ENCODE measurements around the gene SOWAHD.
"Not testable (repeated sequence)": the region's sequence is repeated elsewhere in the genome, so short reads cannot be mapped to it uniquely, and the experiment has no call there.

SOWAHD gene

DNA sequence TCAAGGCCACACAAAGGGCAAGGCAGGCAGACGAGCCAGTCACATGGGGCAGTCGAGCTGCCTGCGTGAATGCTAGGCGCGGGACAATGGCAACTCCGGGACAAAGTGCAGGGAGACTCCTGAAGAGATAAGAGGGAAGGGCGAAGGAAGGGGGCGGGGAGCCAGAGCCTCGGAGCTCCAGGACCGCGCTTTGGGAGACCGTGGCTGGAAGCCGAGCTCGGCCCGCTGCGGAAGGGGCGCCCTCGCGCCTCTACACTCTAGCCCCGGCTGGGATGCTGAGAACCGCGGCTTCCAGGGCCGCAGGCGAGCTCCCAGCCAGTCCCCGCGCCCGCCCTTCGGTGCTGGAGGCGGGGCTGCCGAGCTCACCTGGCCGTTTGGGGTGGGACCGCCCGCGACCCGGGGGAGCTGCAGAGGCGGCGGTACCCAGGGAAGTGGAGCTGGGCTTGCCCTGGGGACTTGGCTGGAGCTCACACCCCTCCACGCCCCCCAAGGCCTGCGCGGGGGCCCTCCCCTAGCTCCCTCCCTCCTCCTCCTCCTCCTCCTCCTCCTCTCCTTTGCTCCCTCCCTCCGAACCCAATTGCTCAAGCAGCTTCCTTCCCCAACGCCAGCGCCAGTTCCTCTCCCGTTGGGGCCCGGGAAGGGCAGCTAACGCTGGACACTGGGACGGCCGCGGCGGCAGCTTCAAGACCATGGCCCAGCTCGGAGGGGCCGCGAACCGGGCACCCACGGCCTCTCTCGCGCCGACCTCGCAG is at the start of gene SOWAHD:
Gene SOWAHD, plus strand, starts transcription at position 610 of the 752 bp plus-strand sequence. Its CDS starts 80 bp downstream, at position 690.
- peak; percentile 34 for DNase-seq

DNA sequence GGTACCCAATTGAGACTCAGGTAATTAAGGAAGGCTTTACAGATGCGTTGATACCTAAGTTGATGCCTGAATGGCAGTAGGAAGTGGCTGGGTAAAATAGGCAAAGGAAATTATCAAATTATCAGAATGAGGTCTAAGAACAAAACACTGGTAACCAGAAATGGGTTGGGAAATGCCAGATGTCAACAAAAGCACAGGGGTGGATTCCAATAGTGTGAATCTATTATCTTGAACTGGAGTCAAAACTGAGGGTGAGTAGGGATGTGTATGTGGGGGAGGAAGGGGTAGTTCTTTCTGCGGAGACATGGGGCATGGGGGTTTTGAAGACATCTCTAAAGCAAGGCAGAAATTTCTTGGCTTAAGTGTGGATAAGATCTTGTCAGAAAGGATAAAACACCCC is 49.5 kb upstream of the SOWAHD start:
- DNase-seq, result no peak

GRCh38 chrX:119709630-119710029 is 48.8 kb upstream of the SOWAHD start:
- no peak for DNase-seq

DNA sequence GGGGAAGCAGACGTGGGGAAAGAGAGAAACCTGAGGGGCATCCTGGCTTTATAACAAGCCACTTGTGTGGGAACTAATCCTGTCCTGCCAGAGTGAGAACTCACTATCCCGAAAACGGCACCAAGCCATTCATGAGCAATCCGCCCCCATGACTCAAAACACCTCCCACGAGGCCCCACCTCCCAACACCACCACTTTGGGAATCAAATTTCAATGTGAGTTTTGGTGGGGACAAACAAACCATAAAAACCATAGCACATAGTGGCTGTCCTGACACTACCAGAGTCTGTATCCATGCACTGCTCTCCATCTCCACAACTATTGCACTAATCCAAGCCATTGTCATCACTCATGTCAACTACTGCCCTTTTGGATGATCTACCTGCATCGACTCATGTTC is 36.9 kb upstream of the SOWAHD start:
- no peak for DNase-seq

DNA sequence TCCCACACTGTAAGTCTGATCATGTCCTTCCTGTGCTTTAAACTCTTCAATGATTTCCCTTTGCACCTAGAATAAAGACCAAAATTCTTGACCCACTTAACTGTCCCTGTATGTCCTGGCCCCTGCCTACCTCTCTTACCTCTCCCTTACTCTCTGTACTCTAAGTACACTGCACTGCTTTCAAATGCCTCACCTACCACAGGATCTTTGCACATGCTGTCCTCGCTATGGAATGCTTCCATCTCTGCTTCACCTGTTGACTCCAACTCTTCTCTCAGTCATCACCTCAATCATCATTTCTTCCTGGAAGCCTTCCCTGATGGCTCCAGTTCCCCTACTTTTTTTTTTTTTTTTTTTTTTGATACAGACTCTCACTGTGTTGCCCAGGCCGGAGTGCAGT is 36.5 kb upstream of the SOWAHD start:
- no peak for DNase-seq

GRCh38 chrX:119726900-119727555 is 31.4 kb upstream of the SOWAHD start:
- no peak for DNase-seq

GRCh38 chrX:119728487-119728886 is 29.9 kb upstream of the SOWAHD start:
- no peak for DNase-seq

- DNase-seq, result peak; percentile 63
These were observed 28.8 kb upstream of the SOWAHD start for GRCh38 chrX:119729408-119730201.

DNA sequence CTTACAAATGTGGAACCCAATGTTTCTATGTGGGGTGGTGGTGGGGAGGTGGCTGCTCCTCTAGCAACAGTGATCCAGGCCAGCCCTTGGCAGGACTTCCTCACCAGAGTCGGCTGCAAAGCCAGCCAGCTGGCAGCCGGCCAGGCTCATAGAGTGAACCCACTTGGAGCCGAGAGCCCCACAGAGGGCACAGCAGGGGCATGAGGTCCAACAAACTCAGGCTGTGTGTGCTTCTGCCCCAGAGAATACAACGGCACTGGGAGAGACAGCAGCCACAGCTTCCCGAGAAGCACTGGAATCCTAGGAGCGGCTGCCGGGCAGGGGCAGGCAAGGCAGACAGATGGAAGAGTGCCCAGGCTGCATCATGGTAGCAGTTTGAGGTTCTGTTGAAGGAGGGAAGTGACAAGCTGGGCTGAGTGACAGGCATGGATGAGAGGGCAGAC is 23.5 kb upstream of the SOWAHD start:
- DNase-seq, result no peak

- peak; percentile 2 for DNase-seq
These were observed 22.9 kb upstream of the SOWAHD start for GRCh38 chrX:119735467-119735866.

DNA sequence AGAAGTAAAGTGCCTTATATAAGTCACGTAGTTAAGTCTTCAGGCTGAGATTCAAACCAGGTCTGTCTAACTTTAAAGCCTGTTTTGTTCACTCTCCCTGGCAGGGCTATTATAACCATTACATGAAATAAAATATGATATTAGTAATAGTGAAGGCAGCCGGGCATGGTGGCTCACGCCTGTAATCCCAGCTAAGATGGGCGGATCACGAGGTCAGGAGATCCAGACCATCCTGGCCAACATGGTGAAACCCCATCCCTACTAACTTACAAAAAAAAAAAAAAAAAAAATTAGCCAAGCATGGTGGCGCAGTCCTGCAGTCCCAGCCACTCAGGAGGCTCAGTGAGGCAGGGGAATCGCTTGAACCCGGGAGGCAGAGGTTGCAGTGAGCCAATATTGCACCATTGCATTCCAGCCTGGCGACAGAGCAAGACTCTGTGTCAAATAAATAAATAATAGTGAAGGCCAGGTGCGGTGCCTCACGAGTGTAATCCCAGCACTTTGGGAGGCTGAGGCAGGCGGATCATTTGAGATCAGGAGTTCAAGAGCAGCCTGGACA is 22.1 kb upstream of the SOWAHD start:
- no peak for DNase-seq

- DNase-seq, result no peak
These were observed 19.6 kb upstream of the SOWAHD start for GRCh38 chrX:119738742-119739141.

- no peak for DNase-seq
These were observed 13.0 kb upstream of the SOWAHD start for GRCh38 chrX:119745283-119745848.

- not testable (repeated sequence) for DNase-seq
These were observed 8.3 kb upstream of the SOWAHD start for GRCh38 chrX:119750131-119750530.

DNA sequence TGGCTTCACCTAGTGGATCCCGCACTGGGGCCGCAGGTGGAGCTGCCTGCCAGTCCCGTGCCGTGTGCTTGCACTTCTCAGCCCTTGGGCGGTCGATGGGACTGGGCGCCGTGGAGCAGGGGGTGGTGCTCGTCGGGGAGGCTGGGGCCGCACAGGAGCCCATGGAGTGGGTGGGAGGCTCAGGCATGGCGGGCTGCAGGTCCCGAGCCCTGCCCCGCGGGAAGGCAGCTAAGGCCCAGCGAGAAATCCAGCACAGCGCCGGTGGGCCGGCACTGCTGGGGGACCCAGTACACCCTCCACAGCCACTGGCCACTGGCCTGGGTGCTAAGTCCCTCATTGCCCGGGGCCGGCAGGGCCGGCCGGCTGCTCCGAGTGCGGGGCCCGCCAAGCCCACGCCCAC is 7.6 kb upstream of the SOWAHD start:
- DNase-seq, result not testable (repeated sequence)

DNA sequence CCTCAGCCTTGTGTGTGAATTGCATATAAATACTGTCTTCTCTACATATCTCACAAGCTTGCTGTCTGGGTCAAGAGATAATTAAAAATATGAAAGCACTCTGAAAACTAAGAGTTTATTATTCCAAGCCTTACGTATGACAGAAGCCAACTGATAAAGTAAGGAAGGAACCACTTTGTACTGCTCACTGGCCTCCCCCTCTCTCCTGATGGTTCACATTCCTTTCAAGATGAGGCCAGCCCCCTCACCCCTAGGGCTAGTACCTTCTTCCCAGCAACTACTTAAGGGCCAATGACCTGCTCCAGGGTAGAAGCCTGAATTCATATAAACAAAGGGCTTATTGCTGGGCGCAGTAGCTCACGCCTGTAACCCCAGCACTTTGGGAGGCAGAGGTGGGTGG is 5.4 kb upstream of the SOWAHD start:
- no peak for DNase-seq

GRCh38 chrX:119753639-119754257 is 4.6 kb upstream of the SOWAHD start:
- DNase-seq, result no peak

- peak; percentile 52 for DNase-seq
These were observed 2.3 kb upstream of the SOWAHD start for GRCh38 chrX:119755981-119756533.

- DNase-seq, result no peak
These were observed 1.3 kb upstream of the SOWAHD start for GRCh38 chrX:119756926-119757635.

DNA sequence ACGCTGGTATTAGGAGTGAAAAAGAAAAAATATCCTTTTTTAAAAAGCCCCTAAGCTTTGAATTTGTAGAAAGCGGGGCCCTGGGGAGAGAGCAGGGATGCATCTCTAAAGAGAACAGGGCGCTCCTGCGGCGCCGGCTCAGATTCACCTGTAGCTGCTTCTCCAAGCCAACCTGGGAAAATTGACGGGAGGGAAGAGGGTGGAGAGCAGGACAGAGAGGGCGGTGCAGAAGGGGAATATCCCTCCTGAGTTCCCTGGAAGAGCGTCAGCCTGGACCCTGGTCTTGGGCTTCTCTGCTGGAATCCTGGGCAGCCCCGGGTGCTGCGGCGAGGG is 776 bp upstream of the SOWAHD start:
- DNase-seq, result no peak

GRCh38 chrX:119758731-119759247 is 401 bp downstream of the SOWAHD start:
- peak; percentile 43 for DNase-seq

Data from activated CD4-positive, CD25-positive, alpha-beta regulatory T cell treated with anti-CD3 and anti-CD28 coated beads, Interleukin-2, amount 50 U/mL, for 72 hours (primary cell).